Measurements from ENCODE around the gene ZNF790. TPM values are rescaled to one million over a fixed set of nuclear protein-coding genes. Genes with fewer than 3 reads are reported as not detected.

ZNF790 gene
- 1.9 and 2.2 TPM in 2 replicates for total RNA-seq

GRCh38 chr19:36837906-36838783 lies at the start of gene ZNF790:
Gene ZNF790 (minus strand): TSS chr19:36838387. CDS start chr19:36825619, 12,768 bp downstream.

GRCh38 chr19:36850559-36851442 lies 12.6 kb upstream of the ZNF790 start, which contains the start of gene ZNF345:
Gene ZNF345 (plus strand): TSS chr19:36850876. CDS start chr19:36876831, 25,955 bp downstream.

GRCh38 chr19:36772311-36773222 lies 65.6 kb downstream of the ZNF790 start, which contains the start of gene ZNF850:
Gene ZNF850 (minus strand): TSS chr19:36772807. CDS start chr19:36762606, 10,201 bp downstream.

Other genes starting within 250 kb of the ZNF790 start
- gene ZNF382, start 233.1 kb downstream of the ZNF790 start, total RNA-seq = 5.4 and 6.2 TPM in 2 replicates
- gene ZNF461, start 171.6 kb downstream of the ZNF790 start, total RNA-seq = 2.7 and 4.5 TPM in 2 replicates
- 2.4 and 2.7 TPM in 2 replicates for gene ZNF567, start 150.8 kb downstream of the ZNF790 start, total RNA-seq
- gene ZNF850, start 65.6 kb downstream of the ZNF790 start, total RNA-seq = 1.8 and 4.3 TPM in 2 replicates
- 0.59 and 2.0 TPM in 2 replicates for gene ZNF345, start 12.5 kb upstream of the ZNF790 start, total RNA-seq
- 1.6 and 1.7 TPM in 2 replicates for gene ZNF829, start 77.9 kb upstream of the ZNF790 start, total RNA-seq
- gene ZNF568, start 77.9 kb upstream of the ZNF790 start, total RNA-seq = 5.5 and 7.7 TPM in 2 replicates
- gene ZNF420, start 240.0 kb upstream of the ZNF790 start, total RNA-seq = 2.4 and 4.7 TPM in 2 replicates